HK-2 (cell line): Measurements from ENCODE around the gene PPP2R2D.
"Not testable (repeated sequence)": the region's sequence is repeated elsewhere in the genome, so short reads cannot be mapped to it uniquely, and the experiment has no call there.

Source experiments
- DNase-seq: peaks from one replicate; pipeline ENCODE4 v3.0.0-alpha.2; 2018; ENCODE audit not compliant: unreplicated experiment

The PPP2R2D gene

DNA sequence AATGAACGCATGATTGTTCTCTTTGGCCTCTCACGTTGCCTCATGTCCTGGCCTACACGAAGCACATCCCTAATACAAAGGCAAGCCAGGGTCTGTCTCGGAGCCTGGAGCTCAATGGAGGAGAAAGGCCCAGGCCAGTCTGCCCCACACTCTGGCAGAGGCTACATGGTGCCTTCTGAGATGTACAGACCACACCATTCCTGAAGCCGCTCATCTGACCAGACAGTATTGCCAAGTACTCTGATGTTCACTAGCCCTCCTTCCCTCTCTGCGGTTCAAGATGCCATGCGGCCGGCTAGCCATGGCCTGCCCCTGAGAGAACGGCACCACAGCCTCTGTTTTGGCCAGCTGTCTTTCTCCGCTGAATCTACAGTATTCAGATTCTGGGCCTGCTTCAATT lies 75.0 kb downstream of the PPP2R2D start:
- no peak for DNase-seq

DNA sequence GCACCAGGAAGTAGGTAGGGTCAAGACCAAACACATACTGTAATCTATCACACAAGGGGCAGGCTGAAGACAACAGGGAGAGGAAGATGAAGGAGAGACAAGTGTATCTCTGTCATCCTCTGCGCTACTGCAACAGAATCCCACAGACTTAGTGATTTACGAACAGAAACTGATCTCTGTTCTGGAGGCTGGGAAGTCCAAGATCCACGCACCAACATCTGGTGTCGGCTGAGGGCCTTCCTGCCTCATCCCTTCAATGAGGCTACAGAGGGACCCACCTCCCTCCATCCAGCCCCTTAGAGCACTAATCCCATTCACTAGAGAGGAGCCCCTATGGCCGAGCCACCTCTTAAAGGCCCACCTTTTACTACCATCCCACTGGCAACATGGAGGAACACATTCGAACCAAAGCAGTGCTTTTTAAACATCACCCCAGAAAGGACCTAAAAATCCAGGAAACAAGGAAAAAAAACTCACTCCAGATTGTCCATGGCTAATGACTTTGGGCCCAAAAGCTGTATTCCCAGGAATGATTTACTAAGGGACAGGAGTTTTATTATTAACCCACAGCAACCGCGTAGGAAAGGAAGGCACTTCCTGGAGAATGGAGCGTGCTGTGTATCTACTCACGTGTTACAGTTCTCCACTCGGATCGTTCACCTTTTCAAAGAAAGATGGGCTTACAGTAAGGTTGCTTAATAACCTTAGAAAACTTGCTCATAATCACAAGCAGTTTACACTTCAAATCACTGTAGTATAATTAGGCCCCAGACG lies 76.7 kb downstream of the PPP2R2D start:
- DNase-seq = peak; percentile 41

GRCh38 chr10:131978366-131978765 lies 77.6 kb downstream of the PPP2R2D start:
- DNase-seq = no peak

DNA sequence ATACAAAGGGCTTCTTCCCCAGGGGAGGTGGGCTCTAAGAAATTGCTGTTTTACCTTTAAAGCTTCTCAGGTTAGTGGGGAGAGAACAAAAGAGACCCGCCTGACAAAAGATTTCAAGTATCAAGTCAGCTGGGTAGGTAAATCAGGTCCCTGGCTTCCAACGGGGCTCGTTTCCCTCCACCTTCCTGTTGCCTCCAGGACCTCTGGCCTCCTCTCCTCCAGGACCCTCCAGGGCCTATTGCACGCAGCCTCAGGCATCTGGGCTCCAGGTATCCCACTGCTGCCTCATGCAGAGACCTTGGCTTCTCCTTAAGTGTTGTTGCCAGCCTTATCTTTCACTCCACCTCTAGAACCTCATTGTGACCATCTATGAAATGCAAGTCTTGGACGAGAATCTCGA lies 78.0 kb downstream of the PPP2R2D start:
- DNase-seq = no peak

- DNase-seq = no peak
These were observed 78.5 kb downstream of the PPP2R2D start for GRCh38 chr10:131979336-131979735.

GRCh38 chr10:131979821-131980270 lies 79.0 kb downstream of the PPP2R2D start:
- peak; percentile 55 for DNase-seq

GRCh38 chr10:131980321-131980720 lies 79.5 kb downstream of the PPP2R2D start:
- DNase-seq = no peak

DNA sequence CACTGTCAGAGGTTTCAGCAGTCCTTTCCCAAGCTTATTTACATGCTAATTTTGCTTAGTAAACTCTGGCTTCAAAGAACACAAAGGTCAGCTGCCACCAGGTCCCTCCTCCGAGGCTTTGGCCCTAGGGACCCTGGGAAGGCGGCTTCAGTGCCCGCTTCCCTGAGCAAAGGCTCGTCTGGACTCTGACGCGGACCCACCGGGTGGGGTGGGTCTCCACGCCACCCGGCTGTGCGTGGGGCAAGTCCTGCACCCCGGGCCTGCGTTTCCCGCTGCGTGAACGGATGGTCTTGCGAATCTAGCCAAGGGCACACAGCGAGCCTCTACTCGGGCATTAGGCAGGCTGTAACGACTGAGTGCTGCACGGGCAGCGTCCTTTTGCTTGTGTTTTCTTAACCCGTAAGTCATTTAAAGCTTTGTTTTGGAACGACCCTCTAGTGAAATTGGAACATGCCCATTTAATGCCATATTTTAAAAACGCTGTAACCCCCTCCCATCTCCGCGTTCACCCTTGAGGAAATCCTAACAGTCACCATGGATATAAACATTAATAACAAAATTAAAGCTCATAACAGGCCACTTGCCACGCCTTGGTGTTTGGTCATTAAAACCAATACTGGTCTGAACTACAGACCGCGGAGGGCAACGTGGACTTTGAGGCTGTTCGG lies 80.1 kb downstream of the PPP2R2D start:
- DNase-seq = peak; percentile 39

- peak; percentile 99 for DNase-seq
These were observed 80.8 kb downstream of the PPP2R2D start, which contains the start of gene BNIP3 for GRCh38 chr10:131981429-131982184. Gene BNIP3 (minus strand): TSS chr10:131981923. CDS start chr10:131981806, 117 bp downstream.

DNA sequence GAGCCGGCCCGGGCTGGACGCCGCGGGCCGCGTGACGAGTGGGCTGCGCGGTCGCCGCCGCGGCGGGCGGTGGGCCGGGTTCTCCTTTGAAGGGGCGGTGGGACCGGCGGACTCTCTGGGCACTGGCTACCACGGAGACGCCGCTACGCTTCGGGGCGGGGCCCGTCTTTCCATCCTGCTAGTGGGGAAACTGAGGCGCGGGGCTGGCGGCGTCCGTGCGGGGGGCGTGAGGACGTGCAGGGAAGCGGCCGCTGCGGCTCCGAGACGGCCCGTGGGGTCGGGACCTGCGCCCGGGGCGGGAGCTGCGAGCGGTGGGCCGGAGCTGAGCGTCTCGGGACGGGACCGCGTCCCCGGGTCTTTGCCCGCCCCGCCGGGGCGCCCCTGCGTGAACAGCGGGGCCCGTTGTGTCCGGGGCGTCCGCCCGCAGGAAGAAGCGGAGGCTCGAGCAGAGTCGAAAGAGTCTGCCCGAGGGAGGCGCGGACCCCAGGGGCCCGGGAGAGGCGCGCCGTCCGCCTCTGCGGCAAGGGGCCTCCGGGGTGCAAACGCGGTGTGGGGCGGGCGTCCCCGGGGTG lies 81.5 kb downstream of the PPP2R2D start:
- DNase-seq = no peak

- no peak for DNase-seq
These were observed 82.0 kb downstream of the PPP2R2D start for GRCh38 chr10:131982796-131983195.

- DNase-seq = peak; percentile 57
These were observed 83.0 kb downstream of the PPP2R2D start for GRCh38 chr10:131983780-131984179.

GRCh38 chr10:131986851-131987250 lies 86.0 kb downstream of the PPP2R2D start:
- DNase-seq = not testable (repeated sequence)

- DNase-seq = not testable (repeated sequence)
These were observed 86.5 kb downstream of the PPP2R2D start for GRCh38 chr10:131987301-131987700.

DNA sequence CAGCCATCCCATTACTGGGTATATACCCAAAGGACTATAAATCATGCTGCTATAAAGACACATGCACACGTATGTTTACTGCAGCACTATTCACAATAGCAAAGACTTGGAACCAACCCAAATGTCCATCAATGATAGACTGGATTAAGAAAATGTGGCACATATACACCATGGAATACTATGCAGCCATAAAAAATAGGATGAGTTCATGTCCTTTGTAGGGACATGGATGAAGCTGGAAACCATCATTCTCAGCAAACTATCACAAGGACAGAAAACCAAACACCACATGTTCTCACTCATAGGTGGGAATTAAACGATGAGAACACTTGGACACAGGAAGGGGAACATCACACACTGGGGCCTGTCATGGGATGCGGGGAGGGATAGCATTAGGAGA lies 87.0 kb downstream of the PPP2R2D start:
- DNase-seq = not testable (repeated sequence)

DNA sequence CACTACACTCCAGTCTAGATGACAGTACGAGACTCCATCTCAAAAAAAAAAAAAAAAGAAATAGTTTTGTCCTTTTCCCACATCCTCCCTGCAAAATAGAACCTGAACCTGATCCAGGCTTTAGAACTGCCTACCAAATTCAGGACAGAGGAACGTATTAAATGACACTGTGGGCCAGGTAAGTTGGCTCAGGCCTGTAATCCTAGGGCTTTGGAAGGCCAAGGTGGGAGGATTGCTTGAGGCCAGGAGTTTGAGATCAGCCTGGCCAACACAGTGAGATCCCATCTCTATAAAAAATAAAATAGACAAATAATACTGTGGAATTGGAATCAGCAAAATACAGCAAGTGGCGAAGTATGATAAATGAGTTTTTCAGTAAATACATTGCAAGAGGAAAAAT lies 90.9 kb downstream of the PPP2R2D start:
- no peak for DNase-seq

- DNase-seq = no peak
These were observed 92.5 kb downstream of the PPP2R2D start for GRCh38 chr10:131993275-131993674.

DNA sequence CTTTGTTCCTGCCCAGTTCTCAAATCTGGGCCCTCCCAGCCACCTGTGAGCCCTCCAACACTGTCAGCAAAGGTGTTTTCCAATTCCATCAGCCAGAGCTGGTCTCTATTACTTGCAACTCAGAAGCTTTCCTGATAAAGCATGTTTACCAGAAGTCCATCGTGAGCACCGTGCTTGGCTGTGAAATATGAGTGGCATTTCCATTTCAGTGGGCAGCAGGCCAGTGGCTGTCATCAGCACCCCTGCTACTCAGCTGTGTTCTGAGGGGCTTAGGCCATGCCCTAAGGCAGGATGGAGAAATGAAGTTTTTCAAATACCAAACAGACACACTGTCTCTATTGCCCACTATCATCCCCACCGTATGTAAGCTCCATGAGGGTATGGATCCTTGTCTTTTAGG lies 93.6 kb downstream of the PPP2R2D start:
- no peak for DNase-seq

DNA sequence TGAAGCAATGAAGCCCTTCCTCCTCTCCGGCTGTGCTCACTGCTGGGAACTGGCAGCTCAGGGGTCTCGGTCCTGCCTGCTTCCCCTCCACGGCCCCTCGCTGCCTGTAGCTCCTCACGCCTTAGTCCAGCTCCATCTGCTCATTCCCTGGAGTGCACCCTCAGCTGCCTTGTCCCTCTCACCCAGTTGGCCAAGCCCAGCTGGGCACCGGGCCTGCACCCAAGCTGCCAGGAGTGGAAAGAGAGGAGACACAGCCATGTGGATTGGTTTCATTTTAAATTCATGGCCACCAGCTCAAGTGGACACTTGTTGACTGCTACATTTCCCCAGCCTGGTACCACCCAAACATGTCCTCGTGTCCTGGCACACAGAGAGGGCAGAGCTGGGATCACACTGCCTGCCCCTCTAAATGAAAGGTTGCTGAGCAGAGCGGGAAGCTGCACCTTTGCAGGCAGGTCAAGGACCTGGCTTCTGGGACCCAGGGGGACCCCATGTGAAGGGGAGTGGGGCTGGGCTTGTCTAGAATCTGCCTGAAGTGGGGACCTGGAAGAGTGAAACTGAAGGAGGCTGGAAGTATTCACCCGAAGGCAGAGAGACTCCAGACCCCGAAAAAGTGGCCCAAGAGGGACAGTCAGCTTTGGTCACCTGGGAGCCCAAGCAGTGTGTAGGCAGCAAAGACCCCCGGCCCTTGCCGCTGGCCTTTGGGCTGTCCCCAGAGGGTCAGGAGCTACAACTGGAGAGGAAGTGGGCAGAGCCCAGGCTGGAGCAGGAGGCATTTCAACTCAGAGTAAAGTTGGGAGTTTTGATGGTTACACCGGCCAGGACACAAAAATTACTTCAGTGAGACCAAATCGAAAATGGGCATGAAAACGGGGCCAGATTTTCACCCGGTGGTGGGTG lies 95.9 kb downstream of the PPP2R2D start:
- DNase-seq = no peak

- no peak for DNase-seq
These were observed 96.7 kb downstream of the PPP2R2D start for GRCh38 chr10:131997366-131998049.
